GM10266 (cell line): ENCODE data around the gene HSD17B4.

ENCODE experiments used
- DNase-seq: peaks from one replicate; pipeline ENCODE4 v3.0.0; 2012; ENCODE audit errors: extremely low spot score
- CTCF ChIP-seq: IDR thresholded peaks from 2 replicates; pipeline ENCODE4 v1.5.1; 2012; ENCODE audit warnings: mild to moderate bottlenecking, low read depth; ENCODE audit not compliant: control insufficient read depth, insufficient read depth; ENCODE audit errors: missing control alignments

HSD17B4 gene

GRCh38 chr5:119454171-119454570 lies 1.9 kb downstream of the HSD17B4 start:
- DNase-seq = no peak
- no peak for TF ChIP-seq CTCF

GRCh38 chr5:119458911-119459632 lies 6.8 kb downstream of the HSD17B4 start:
- no peak for TF ChIP-seq CTCF
- no peak for DNase-seq

GRCh38 chr5:119465640-119466039 lies 13.3 kb downstream of the HSD17B4 start:
- TF ChIP-seq CTCF = no peak
- DNase-seq = no peak

- TF ChIP-seq CTCF = no peak
- DNase-seq = no peak
Observed at GRCh38 chr5:119468286-119468685, 16.0 kb downstream of the HSD17B4 start.

- no peak for TF ChIP-seq CTCF
- DNase-seq = peak; percentile 7
Observed at GRCh38 chr5:119470105-119470763, 17.9 kb downstream of the HSD17B4 start.

GRCh38 chr5:119470851-119471451 lies 18.7 kb downstream of the HSD17B4 start:
- no peak for DNase-seq
- peak; percentile 61 for TF ChIP-seq CTCF

GRCh38 chr5:119473241-119473640 lies 20.9 kb downstream of the HSD17B4 start:
- no peak for DNase-seq

More at GRCh38 chr5:119473241-119473640, 20.9 kb downstream of the HSD17B4 start:
- no peak for TF ChIP-seq CTCF
